ENCODE measurements around the gene ANKRD33B. TPM values are rescaled to one million over a fixed set of nuclear protein-coding genes. Genes with fewer than 3 reads are reported as not detected.

Gene ANKRD33B
- total RNA-seq, 1 experiment from 2014 or later, result 3.1 TPM

DNA sequence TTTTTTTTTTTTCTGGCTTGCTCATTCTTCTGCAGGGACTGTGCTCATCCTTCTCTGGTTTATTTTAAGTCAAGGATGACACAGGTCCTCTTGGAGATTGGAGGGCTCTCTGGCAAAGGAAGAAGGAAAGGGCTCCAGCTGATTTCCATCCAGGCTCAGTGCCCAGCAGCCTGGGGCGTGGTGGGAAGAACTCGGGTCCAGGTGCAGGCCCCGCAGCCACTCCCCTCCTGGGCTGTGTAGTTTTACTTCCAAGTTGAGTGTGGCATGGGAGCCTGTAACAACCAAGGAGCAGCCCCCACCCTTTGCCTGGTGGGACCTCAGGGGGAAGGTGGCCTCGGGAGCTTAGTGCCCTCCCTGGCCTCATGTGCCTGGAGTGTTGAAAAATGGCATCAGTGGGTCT lies 58.9 kb downstream of the ANKRD33B start:
- H3K27ac Mint-ChIP-seq (ENCODE audit: low read depth, unreplicated experiment), result no peak overlapping the region
- intact Hi-C loops (cut with micrococcal nuclease), result no loop called here
- POLR2A ChIA-PET, result no interaction called here
- peaks cover 13% of the 10 kb centered on the region for H3K9me3 Mint-ChIP-seq (ENCODE audit: unreplicated experiment)
- no peak overlapping the region for H3K4me3 Mint-ChIP-seq (ENCODE audit: unreplicated experiment)
- peaks cover 8% of the 10 kb centered on the region for H3K4me1 Mint-ChIP-seq (ENCODE audit: insufficient read depth, unreplicated experiment)
- CTCF ChIA-PET, result interaction anchor here (1.0 to 11.7 kb wide), 2 partner anchors 21 to 170 kb away, joined by 4 to 335 read pairs; no protein-coding TSS in a partner anchor
- TF ChIP-seq, protein P1, sequence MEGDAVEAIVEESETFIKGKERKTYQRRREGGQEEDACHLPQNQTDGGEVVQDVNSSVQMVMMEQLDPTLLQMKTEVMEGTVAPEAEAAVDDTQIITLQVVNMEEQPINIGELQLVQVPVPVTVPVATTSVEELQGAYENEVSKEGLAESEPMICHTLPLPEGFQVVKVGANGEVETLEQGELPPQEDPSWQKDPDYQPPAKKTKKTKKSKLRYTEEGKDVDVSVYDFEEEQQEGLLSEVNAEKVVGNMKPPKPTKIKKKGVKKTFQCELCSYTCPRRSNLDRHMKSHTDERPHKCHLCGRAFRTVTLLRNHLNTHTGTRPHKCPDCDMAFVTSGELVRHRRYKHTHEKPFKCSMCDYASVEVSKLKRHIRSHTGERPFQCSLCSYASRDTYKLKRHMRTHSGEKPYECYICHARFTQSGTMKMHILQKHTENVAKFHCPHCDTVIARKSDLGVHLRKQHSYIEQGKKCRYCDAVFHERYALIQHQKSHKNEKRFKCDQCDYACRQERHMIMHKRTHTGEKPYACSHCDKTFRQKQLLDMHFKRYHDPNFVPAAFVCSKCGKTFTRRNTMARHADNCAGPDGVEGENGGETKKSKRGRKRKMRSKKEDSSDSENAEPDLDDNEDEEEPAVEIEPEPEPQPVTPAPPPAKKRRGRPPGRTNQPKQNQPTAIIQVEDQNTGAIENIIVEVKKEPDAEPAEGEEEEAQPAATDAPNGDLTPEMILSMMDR (IDR thresholded peaks at IDR 0.05; ENCODE audit: unreplicated experiment), result no peak
- peaks cover 5% of the 10 kb centered on the region for H3K36me3 Mint-ChIP-seq (ENCODE audit: insufficient read depth, unreplicated experiment)
- BruUV-seq (replicated peaks), result no TSS peak
- no peak for DNase-seq (ENCODE audit: unreplicated experiment)
- no peaks in the 10 kb centered on the region for H3K27me3 Mint-ChIP-seq (ENCODE audit: insufficient read depth, unreplicated experiment)

DNA sequence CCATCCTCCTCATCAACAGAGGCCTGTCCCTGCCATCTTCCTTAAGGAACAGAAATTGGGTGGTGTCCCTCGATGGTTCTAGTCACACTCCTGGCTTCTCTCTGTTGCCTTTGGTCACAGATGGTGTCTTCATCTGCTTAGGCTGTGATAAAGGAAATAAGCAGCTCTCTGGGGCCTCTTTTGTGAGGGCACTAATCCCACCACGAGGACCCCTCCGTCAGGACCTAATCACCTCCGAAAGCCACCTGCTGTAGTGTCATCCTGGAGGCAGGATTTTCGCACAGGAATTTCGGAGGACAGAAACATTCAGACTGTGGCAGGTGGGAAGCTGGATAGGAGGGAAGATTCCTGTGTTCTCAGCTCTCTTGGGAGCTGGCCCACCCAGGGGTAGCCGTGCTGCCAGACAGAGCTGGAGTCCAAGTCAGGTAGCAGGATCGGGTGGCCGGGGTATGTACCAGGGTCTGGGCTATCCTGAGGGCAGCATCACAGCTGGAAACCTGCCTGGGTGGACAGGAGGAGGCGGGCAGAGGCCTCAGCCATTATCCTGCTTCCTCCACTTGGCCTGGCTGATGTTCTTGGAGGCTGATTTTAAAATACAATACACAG lies 59.5 kb downstream of the ANKRD33B start:
- POLR2A ChIA-PET, result no interaction called here
- H3K36me3 Mint-ChIP-seq (ENCODE audit: insufficient read depth, unreplicated experiment), result peaks cover 5% of the 10 kb centered on the region
- no peak overlapping the region for H3K4me3 Mint-ChIP-seq (ENCODE audit: unreplicated experiment)
- H3K27me3 Mint-ChIP-seq (ENCODE audit: insufficient read depth, unreplicated experiment), result no peaks in the 10 kb centered on the region
- BruUV-seq (replicated peaks), result no TSS peak
- intact Hi-C loops (cut with micrococcal nuclease), result no loop called here
- CTCF ChIA-PET, result interaction anchor here (1.0 to 11.7 kb wide), 3 partner anchors 10 to 171 kb away, joined by 3 to 335 read pairs (median 4); no protein-coding TSS in a partner anchor
- TF ChIP-seq, protein P1 (IDR thresholded peaks at IDR 0.05; ENCODE audit: unreplicated experiment), result no peak
- peaks cover 13% of the 10 kb centered on the region for H3K9me3 Mint-ChIP-seq (ENCODE audit: unreplicated experiment)
- DNase-seq (ENCODE audit: unreplicated experiment), result no peak
- peaks cover 11% of the 10 kb centered on the region for H3K4me1 Mint-ChIP-seq (ENCODE audit: insufficient read depth, unreplicated experiment)
- no peak overlapping the region for H3K27ac Mint-ChIP-seq (ENCODE audit: low read depth, unreplicated experiment)

DNA sequence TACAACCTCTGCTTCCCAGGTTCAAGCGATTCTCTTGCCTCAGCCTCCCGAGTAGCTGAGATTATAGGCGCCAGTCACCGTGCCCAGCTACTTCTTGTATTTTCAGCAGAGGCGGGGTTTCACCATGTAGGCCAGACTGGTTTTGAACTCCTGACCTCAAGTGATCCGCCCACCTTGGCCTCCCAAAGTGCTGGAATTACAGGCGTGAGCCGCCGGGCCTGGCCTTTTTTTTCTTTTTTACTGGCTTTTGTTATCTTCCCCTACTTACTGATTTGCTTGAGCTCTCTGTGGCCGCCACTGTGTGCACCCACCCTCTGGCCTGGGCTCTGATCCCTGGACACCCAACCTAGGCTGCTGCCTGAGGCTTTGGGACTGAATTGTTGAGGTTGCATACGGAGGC lies 60.3 kb downstream of the ANKRD33B start:
- no TSS peak for BruUV-seq (replicated peaks)
- Mint-ChIP-seq H3K4me1 (ENCODE audit: insufficient read depth, unreplicated experiment) (peaks cover 15% of the 10 kb centered on the region), H3K9me3 (ENCODE audit: unreplicated experiment) (peaks cover 15% of the 10 kb centered on the region), H3K27me3 (ENCODE audit: insufficient read depth, unreplicated experiment) (no peaks in the 10 kb centered on the region), H3K27ac (ENCODE audit: low read depth, unreplicated experiment) (peak overlapping the region; percentile 10), H3K4me3 (ENCODE audit: unreplicated experiment) (no peak overlapping the region), H3K36me3 (ENCODE audit: insufficient read depth, unreplicated experiment) (peaks cover 5% of the 10 kb centered on the region)
- DNase-seq (ENCODE audit: unreplicated experiment), result no peak
- CTCF ChIA-PET, result interaction anchor here (1.0 to 11.7 kb wide), 4 partner anchors 11 to 172 kb away, joined by 3 to 335 read pairs (median 6); no protein-coding TSS in a partner anchor
- intact Hi-C loops (cut with micrococcal nuclease), result no loop called here
- POLR2A ChIA-PET, result no interaction called here
- TF ChIP-seq, protein P1 (IDR thresholded peaks at IDR 0.05; ENCODE audit: unreplicated experiment), result no peak

- Mint-ChIP-seq H3K36me3 (ENCODE audit: insufficient read depth, unreplicated experiment) (peaks cover 8% of the 10 kb centered on the region), H3K4me1 (ENCODE audit: insufficient read depth, unreplicated experiment) (peaks cover 19% of the 10 kb centered on the region), H3K27me3 (ENCODE audit: insufficient read depth, unreplicated experiment) (no peaks in the 10 kb centered on the region), H3K4me3 (ENCODE audit: unreplicated experiment) (no peak overlapping the region), H3K27ac (ENCODE audit: low read depth, unreplicated experiment) (peak overlapping the region; percentile 10), H3K9me3 (ENCODE audit: unreplicated experiment) (peaks cover 18% of the 10 kb centered on the region)
- ChIA-PET POLR2A (no interaction called here), CTCF (interaction anchor here (1.1 to 11.7 kb wide), 3 partner anchors 18 to 172 kb away, joined by 5 to 335 read pairs (median 7); no protein-coding TSS in a partner anchor)
- BruUV-seq (replicated peaks), result no TSS peak
- TF ChIP-seq, protein P1 (IDR thresholded peaks at IDR 0.05; ENCODE audit: unreplicated experiment), result no peak
- no peak for DNase-seq (ENCODE audit: unreplicated experiment)
- intact Hi-C loops (cut with micrococcal nuclease), result loop anchor here (5.0 kb wide), 1 partner anchor 342 kb away; no protein-coding TSS in a partner anchor
Measured at GRCh38 chr5:10624679-10625078, 60.8 kb downstream of the ANKRD33B start.
